Stomach (tissue), 9 donors: ENCODE results near the gene SLC2A4. TPM values are rescaled to one million over a fixed set of nuclear protein-coding genes. Genes with fewer than 3 reads are reported as not detected.

ENCODE experiments used
- DNase-seq, 2 donors: peaks; one replicate each; pipeline versions ENCODE4 v3.0.0 to v3.0.0-alpha.2; 2013 to 2019
- H3K27ac ChIP-seq, 5 donors: fragments of 200-600 bp in 4 of 5; sonication (generic) in 4 of 5; one replicate each; pipeline ENCODE4 v1.5.1; 2013 to 2019; ENCODE audit warnings: mild to moderate bottlenecking in 1 of 5, moderate library complexity in 1 of 5
- H3K27me3 ChIP-seq, 3 donors: fragments of 200-600 bp; sonication (generic); one replicate each; pipeline ENCODE4 v1.5.1; 2017 to 2019; ENCODE audit warnings: mixed run types in 1 of 3
- H3K36me3 ChIP-seq, 4 donors: fragments of 200-600 bp; sonication (generic); 1 replicate in 3 of 4; 2 replicates in 1 of 4; pipeline ENCODE4 v1.5.1; 2016 to 2019
- H3K4me1 ChIP-seq, 4 donors: fragments of 200-600 bp; sonication (generic); one replicate each; pipeline ENCODE4 v1.5.1; 2016 to 2019
- H3K4me3 ChIP-seq, 4 donors: fragments of 200-600 bp; sonication (generic) in 3 of 4; one replicate each; pipeline ENCODE4 v1.5.1; 2016 to 2019; ENCODE audit warnings: mild to moderate bottlenecking in 1 of 4
- H3K9me3 ChIP-seq, 4 donors: fragments of 200-600 bp; sonication (generic); one replicate each; pipeline ENCODE4 v1.5.1; 2016 to 2019
- EP300 ChIP-seq: sonication (generic); formaldehyde crosslinking; IDR thresholded peaks from one replicate; pipeline ENCODE4 v1.6.1; 2017; ENCODE audit warnings: antibody characterized with exemption
- POLR2A ChIP-seq, 4 donors: fragments of 450-650 bp; IDR thresholded peaks; one replicate each; pipeline ENCODE4 v1.6.1; 2016; ENCODE audit warnings: antibody characterized with exemption in 4 of 4, control low read depth in 2 of 4, mild to moderate bottlenecking in 1 of 4, moderate library complexity in 1 of 4
- POLR2AphosphoS5 ChIP-seq, 3 donors: sonication (generic); formaldehyde crosslinking; IDR thresholded peaks; one replicate each; pipeline ENCODE4 v1.6.1; 2016; ENCODE audit warnings: antibody characterized with exemption in 3 of 3
- WGBS, 5 donors: extraction: QIAGEN DNeasy Blood & Tissue Kit in 3 of 5; methylation state at CpG; one replicate each; pipeline versions ENCODE4 v1.1.5 to v1.1.7; 2013 to 2018; 5-methylcytosine and 5-hydroxymethylcytosine counted together
- intact Hi-C: fragments of 100-400 bp; cut with DNase I; formaldehyde crosslinking; loops from one replicate; pipeline ENCODE4 v1.15.1; 2023; ENCODE audit warnings: low total_unique reads
- polyA plus RNA-seq, 3 donors: library from polyadenylated mRNA; stranded (reverse); fragments of 200-250 nt; gene quantifications; one replicate each; pipeline ENCODE4 v1.2.3, GENCODE V29; 2013
- total RNA-seq, 5 donors: library from RNA; depleted of rRNA; stranded (reverse); fragments of >200 nt; gene quantifications; one replicate each; pipeline versions ENCODE4 v1.1.0 to v1.2.3, GENCODE V29; 2014 to 2016
- TF ChIP-seq, protein P1 (sequence below), 7 experiments: fragments of 450-650 bp in 4 of 7; fragments of 200-600 bp in 3 of 7; sonication (generic) in 3 of 7; IDR thresholded peaks; one replicate each; pipeline ENCODE4 v1.5.1; 2016 to 2019; ENCODE audit warnings: antibody characterized with exemption in 7 of 7, control low read depth in 2 of 7, mild to moderate bottlenecking in 1 of 7
- donor health status: healthy with polysubstance abuse.
- donor health status: Bipolar disorder and iron deficiency.
- donor health status: healthy.

The SLC2A4 gene
- total and polyA plus RNA-seq, 8 donors: 0.92 to 26.6 (median 5.6) TPM

DNA sequence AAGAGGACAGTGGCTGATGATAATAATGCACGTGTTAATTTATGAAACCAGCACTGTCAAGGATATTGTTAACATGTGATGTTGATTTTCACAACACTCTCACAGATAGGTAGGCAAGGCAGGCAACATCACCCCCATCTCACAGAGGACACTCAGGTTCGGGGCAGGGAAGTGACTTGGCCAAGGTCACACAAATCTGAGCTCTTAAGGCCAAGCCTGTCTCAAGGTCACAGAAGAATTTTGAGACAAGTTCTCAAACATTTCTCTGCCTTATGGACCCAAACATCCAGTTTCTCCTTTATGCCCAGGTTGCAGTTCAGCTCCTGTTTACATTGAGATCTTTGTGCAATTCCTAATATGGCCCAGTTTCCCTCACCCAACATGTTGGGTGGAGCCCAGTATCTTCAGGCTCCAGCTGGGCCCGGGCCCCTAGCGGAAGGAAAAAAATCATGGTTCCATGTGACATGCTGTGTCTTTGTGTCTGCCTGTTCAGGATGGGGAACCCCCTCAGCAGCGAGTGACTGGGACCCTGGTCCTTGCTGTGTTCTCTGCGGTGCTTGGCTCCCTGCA lies 1.3 kb downstream of the SLC2A4 start:
- intact Hi-C loops: no loop called here
- DNase-seq: peak in 1 of 2 donors; percentile 42
- Histone ChIP-seq H3K36me3 (peaks cover 0 to 21% (median 4%) of the 10 kb centered on the region in 4 donors), H3K4me1 (peaks cover 20 to 43% (median 35%) of the 10 kb centered on the region in 4 donors), H3K4me3 (peak overlapping the region; percentile 43 to 60 (median 54)), H3K27ac (peak overlapping the region in 4 of 5 donors; percentile 81 to 92 (median 84)), H3K9me3 (no peaks in the 10 kb centered on the region), H3K27me3 (peaks cover 0 to 40% (median 16%) of the 10 kb centered on the region in 3 donors)
- WGBS, 5 donors: 28 to 55% (median 52%) methylated on average over 4 to 6 of the region's 6 CpGs
- no peak for TF ChIP-seq EP300
- TF ChIP-seq, protein P1, sequence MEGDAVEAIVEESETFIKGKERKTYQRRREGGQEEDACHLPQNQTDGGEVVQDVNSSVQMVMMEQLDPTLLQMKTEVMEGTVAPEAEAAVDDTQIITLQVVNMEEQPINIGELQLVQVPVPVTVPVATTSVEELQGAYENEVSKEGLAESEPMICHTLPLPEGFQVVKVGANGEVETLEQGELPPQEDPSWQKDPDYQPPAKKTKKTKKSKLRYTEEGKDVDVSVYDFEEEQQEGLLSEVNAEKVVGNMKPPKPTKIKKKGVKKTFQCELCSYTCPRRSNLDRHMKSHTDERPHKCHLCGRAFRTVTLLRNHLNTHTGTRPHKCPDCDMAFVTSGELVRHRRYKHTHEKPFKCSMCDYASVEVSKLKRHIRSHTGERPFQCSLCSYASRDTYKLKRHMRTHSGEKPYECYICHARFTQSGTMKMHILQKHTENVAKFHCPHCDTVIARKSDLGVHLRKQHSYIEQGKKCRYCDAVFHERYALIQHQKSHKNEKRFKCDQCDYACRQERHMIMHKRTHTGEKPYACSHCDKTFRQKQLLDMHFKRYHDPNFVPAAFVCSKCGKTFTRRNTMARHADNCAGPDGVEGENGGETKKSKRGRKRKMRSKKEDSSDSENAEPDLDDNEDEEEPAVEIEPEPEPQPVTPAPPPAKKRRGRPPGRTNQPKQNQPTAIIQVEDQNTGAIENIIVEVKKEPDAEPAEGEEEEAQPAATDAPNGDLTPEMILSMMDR (IDR thresholded peaks at IDR 0.05): no peak
- TF ChIP-seq POLR2AphosphoS5 (IDR thresholded peaks at IDR 0.05): peak in 1 of 3 donors; percentile 27

DNA sequence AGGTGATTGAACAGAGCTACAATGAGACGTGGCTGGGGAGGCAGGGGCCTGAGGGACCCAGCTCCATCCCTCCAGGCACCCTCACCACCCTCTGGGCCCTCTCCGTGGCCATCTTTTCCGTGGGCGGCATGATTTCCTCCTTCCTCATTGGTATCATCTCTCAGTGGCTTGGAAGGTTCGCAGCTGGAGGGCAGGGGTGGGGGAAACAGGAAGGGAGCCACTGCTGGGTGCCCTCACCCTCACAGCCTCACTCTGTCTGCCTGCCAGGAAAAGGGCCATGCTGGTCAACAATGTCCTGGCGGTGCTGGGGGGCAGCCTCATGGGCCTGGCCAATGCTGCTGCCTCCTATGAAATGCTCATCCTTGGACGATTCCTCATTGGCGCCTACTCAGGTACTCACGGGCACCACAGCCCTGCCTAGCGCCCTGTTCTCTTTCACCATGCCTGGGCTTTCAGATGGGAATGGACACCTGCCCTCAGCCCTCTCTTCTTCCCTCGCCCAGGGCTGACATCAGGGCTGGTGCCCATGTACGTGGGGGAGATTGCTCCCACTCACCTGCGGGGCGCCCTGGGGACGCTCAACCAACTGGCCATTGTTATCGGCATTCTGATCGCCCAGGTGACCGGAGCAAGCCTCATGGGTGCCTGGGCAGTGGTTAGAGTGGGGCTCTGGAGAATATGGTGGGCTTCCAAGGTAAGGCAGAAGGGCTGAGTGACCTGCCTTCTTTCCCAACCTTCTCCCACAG lies 2.1 kb downstream of the SLC2A4 start:
- peaks cover 20 to 43% (median 35%) of the 10 kb centered on the region in 4 donors for H3K4me1 ChIP-seq
- H3K4me3 ChIP-seq: peak overlapping the region in 3 of 4 donors; percentile 43 to 60 (median 52)
- H3K9me3 ChIP-seq: no peaks in the 10 kb centered on the region
- 79 to 87% (median 85%) methylated on average over 13 to 18 of the region's 18 CpGs for WGBS, 5 donors
- intact Hi-C loops: no loop called here
- H3K36me3 ChIP-seq: peaks cover 0 to 21% (median 4%) of the 10 kb centered on the region in 4 donors
- TF ChIP-seq EP300: no peak
- no peak for TF ChIP-seq POLR2AphosphoS5 (IDR thresholded peaks at IDR 0.05)
- DNase-seq: no peak
- H3K27ac ChIP-seq: peak overlapping the region in 3 of 5 donors; percentile 37 to 92 (median 83)
- peaks cover 0 to 48% (median 16%) of the 10 kb centered on the region in 3 donors for H3K27me3 ChIP-seq

DNA sequence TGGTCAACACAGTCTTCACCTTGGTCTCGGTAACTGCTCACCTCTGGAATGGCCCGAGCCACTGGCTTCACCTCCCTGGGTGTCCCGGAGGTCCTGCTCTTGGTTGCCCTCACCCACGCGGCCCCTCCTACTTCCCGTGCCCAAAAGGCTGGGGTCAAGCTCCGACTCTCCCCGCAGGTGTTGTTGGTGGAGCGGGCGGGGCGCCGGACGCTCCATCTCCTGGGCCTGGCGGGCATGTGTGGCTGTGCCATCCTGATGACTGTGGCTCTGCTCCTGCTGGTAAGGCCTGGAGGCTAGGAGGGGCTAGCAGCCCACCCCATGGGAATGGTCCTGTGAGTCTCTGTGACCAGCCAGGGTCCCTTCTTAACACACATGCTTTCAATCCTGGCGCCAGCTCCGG lies 3.4 kb downstream of the SLC2A4 start:
- TF ChIP-seq POLR2AphosphoS5 (IDR thresholded peaks at IDR 0.05): no peak
- no peak for TF ChIP-seq EP300
- TF ChIP-seq, protein P1 (IDR thresholded peaks at IDR 0.05): no peak
- no peak for TF ChIP-seq POLR2A (IDR thresholded peaks at IDR 0.05)
- 81 to 93% (median 88%) methylated on average over 4 to 16 of the region's 16 CpGs for WGBS, 5 donors
- no peak for DNase-seq
- H3K27ac ChIP-seq: no peak overlapping the region
- intact Hi-C loops: no loop called here
- H3K4me3 ChIP-seq: no peak overlapping the region
- H3K9me3 ChIP-seq: no peaks in the 10 kb centered on the region
- peaks cover 20 to 43% (median 35%) of the 10 kb centered on the region in 4 donors for H3K4me1 ChIP-seq
- H3K27me3 ChIP-seq: peaks cover 0 to 56% (median 16%) of the 10 kb centered on the region in 3 donors
- H3K36me3 ChIP-seq: peaks cover 0 to 21% (median 4%) of the 10 kb centered on the region in 4 donors

DNA sequence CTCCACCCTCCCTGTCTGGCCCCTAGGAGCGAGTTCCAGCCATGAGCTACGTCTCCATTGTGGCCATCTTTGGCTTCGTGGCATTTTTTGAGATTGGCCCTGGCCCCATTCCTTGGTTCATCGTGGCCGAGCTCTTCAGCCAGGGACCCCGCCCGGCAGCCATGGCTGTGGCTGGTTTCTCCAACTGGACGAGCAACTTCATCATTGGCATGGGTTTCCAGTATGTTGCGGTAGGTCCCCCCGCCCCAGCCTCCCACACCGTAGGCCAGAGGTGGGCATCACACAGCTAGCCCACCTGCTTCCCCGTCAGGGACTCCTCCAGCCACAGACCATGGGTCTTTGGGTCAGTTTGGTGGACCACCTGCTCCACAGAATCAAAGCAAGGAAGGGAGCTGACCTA lies 4.2 kb downstream of the SLC2A4 start:
- intact Hi-C loops: no loop called here
- peaks cover 0 to 21% (median 4%) of the 10 kb centered on the region in 4 donors for H3K36me3 ChIP-seq
- no peak for DNase-seq
- no peak overlapping the region for H3K4me3 ChIP-seq
- H3K27me3 ChIP-seq: peaks cover 0 to 63% (median 16%) of the 10 kb centered on the region in 3 donors
- no peak overlapping the region for H3K27ac ChIP-seq
- WGBS, 5 donors: 76 to 94% (median 91%) methylated on average over 12 of the region's 12 CpGs
- H3K4me1 ChIP-seq: peaks cover 18 to 37% (median 30%) of the 10 kb centered on the region in 4 donors
- no peak for TF ChIP-seq EP300
- TF ChIP-seq, protein P1 (IDR thresholded peaks at IDR 0.05): no peak
- no peak for TF ChIP-seq POLR2A (IDR thresholded peaks at IDR 0.05)
- TF ChIP-seq POLR2AphosphoS5 (IDR thresholded peaks at IDR 0.05): no peak
- no peaks in the 10 kb centered on the region for H3K9me3 ChIP-seq
